Measurements from ENCODE around the gene KIAA1614.

KIAA1614 gene

GRCh38 chr1:180927841-180928240 lies 15.1 kb downstream of the KIAA1614 start:
- no peak for TF ChIP-seq CTCF (IDR thresholded peaks at IDR 0.05; ENCODE audit: insufficient read depth, low read length, poor library complexity, severe bottlenecking)
- no peaks in the 10 kb centered on the region; the same call in 1 of the 2 replicates for H3K27me3 ChIP-seq (replicated peaks; ENCODE audit: control insufficient read depth, insufficient read depth, low read length)
- H3K4me3 ChIP-seq (replicated peaks; ENCODE audit: low read depth, low read length) = no peak overlapping the region
- DNase-seq (ENCODE audit: extremely low read depth, insufficient read length) = no peak
- H3K36me3 ChIP-seq (ENCODE audit: control insufficient read depth, insufficient read depth, low read length) = no peaks in the 10 kb centered on the region

- no peak for DNase-seq (ENCODE audit: extremely low read depth, insufficient read length)
- Histone ChIP-seq H3K27me3 (replicated peaks; ENCODE audit: control insufficient read depth, insufficient read depth, low read length) (no peaks in the 10 kb centered on the region; the same call in 1 of the 2 replicates), H3K4me3 (replicated peaks; ENCODE audit: low read depth, low read length) (no peak overlapping the region), H3K36me3 (ENCODE audit: control insufficient read depth, insufficient read depth, low read length) (no peaks in the 10 kb centered on the region)
- no peak for TF ChIP-seq CTCF (IDR thresholded peaks at IDR 0.05; ENCODE audit: insufficient read depth, low read length, poor library complexity, severe bottlenecking)
Observed at GRCh38 chr1:180928331-180929230, 15.9 kb downstream of the KIAA1614 start.

- no peak for TF ChIP-seq CTCF (IDR thresholded peaks at IDR 0.05; ENCODE audit: insufficient read depth, low read length, poor library complexity, severe bottlenecking)
- no peak for DNase-seq (ENCODE audit: extremely low read depth, insufficient read length)
- Histone ChIP-seq H3K27me3 (replicated peaks; ENCODE audit: control insufficient read depth, insufficient read depth, low read length) (no peaks in the 10 kb centered on the region; the same call in 1 of the 2 replicates), H3K36me3 (ENCODE audit: control insufficient read depth, insufficient read depth, low read length) (no peaks in the 10 kb centered on the region), H3K4me3 (replicated peaks; ENCODE audit: low read depth, low read length) (no peak overlapping the region)
Observed at GRCh38 chr1:180929389-180929788, 16.7 kb downstream of the KIAA1614 start.

GRCh38 chr1:180930687-180931086 lies 18.0 kb downstream of the KIAA1614 start:
- Histone ChIP-seq H3K27me3 (replicated peaks; ENCODE audit: control insufficient read depth, insufficient read depth, low read length) (no peaks in the 10 kb centered on the region; the same call in 1 of the 2 replicates), H3K4me3 (replicated peaks; ENCODE audit: low read depth, low read length) (no peak overlapping the region), H3K36me3 (ENCODE audit: control insufficient read depth, insufficient read depth, low read length) (no peaks in the 10 kb centered on the region)
- no peak for DNase-seq (ENCODE audit: extremely low read depth, insufficient read length)
- no peak for TF ChIP-seq CTCF (IDR thresholded peaks at IDR 0.05; ENCODE audit: insufficient read depth, low read length, poor library complexity, severe bottlenecking)

- Histone ChIP-seq H3K36me3 (ENCODE audit: control insufficient read depth, insufficient read depth, low read length) (no peaks in the 10 kb centered on the region), H3K4me3 (replicated peaks; ENCODE audit: low read depth, low read length) (no peak overlapping the region), H3K27me3 (replicated peaks; ENCODE audit: control insufficient read depth, insufficient read depth, low read length) (no peaks in the 10 kb centered on the region; the same call in 1 of the 2 replicates)
- no peak for DNase-seq (ENCODE audit: extremely low read depth, insufficient read length)
- no peak for TF ChIP-seq CTCF (IDR thresholded peaks at IDR 0.05; ENCODE audit: insufficient read depth, low read length, poor library complexity, severe bottlenecking)
Observed at GRCh38 chr1:180931529-180931928, 18.8 kb downstream of the KIAA1614 start.

Measured in GM06990 (cell line).